Skeletal muscle tissue (tissue), 4 donors: Measurements from ENCODE around the gene TRIM37. TPM values are rescaled to one million over a fixed set of nuclear protein-coding genes. Genes with fewer than 3 reads are reported as not detected.

Experiments used
- H3K27ac ChIP-seq: one replicate; pipeline ENCODE4 v1.7.0; 2013; ENCODE audit warnings: mild to moderate bottlenecking, low read depth, low read length, inconsistent platforms
- H3K27me3 ChIP-seq, 3 donors: one replicate each; pipeline ENCODE4 v1.7.0; 2013; ENCODE audit warnings: low read length in 3 of 3; ENCODE audit not compliant: control insufficient read depth in 3 of 3, insufficient read depth in 3 of 3
- H3K36me3 ChIP-seq, 3 donors: one replicate each; pipeline ENCODE4 v1.7.0; 2013; ENCODE audit warnings: low read length in 3 of 3; ENCODE audit not compliant: control insufficient read depth in 3 of 3, insufficient read depth in 3 of 3
- H3K4me1 ChIP-seq, 3 donors: one replicate each; pipeline ENCODE4 v1.7.0; 2013; ENCODE audit warnings: low read length in 3 of 3, mild to moderate bottlenecking in 3 of 3; ENCODE audit not compliant: control insufficient read depth in 3 of 3, insufficient read depth in 3 of 3
- H3K4me3 ChIP-seq, 3 donors: one replicate each; pipeline ENCODE4 v1.7.0; 2013; ENCODE audit warnings: low read length in 3 of 3
- H3K9ac ChIP-seq, 3 donors: one replicate each; pipeline ENCODE4 v1.7.0; 2013; ENCODE audit warnings: low read length in 3 of 3, mild to moderate bottlenecking in 3 of 3, moderate library complexity in 2 of 3, low read depth in 1 of 3
- H3K9me3 ChIP-seq, 3 donors: one replicate each; pipeline ENCODE4 v1.7.0; 2013; ENCODE audit warnings: low read length in 3 of 3; ENCODE audit not compliant: control insufficient read depth in 3 of 3
- total RNA-seq: library from RNA; depleted of rRNA; stranded (reverse); fragments of >200 nt; gene quantifications from one replicate; pipeline ENCODE4 v1.2.3, GENCODE V29; 2014
- donor health status: Osteomylitis.

The TRIM37 gene
- total RNA-seq = 22.4 TPM

DNA sequence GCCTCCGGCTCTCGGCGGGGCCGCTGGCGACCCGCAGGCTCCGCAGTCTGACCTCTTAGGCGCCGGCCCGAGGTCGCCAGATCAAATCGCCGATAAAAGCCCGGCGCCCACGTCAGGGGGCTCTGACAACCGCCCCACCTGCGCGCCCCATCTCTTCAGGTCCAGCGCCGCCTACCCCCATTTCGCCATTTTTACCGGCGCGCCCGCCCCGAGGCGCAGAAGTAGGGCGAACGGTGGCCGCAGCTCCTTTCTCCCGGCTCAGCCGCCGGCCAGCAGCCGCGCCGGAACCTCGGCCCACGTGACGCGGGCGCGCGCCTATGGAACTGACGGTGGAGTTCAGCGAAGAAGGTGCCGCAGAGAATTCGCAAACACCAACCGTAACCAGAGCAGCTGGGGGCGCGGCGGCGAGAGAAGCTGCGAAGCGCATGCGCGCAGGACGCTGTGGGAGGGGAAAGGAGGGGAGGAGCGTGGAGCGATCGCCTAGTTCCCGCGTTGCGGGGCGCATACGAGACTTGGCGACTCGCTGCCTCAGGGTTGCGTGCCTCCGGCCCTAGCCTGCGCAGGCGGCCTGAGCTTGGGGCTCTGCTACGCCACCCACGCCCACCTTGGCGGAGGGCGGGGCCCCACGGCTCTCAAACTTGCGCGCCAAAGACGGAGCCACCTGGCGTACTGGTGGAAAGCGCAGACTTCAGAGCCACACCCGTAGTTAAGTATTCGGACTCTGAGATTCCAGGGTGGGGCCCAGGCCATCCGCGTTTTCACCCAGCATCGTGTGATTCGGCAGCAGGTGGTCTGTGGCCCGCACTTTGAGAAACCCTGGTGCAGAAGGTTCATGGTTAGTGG lies at the start of gene TRIM37:
TSS of gene TRIM37 (minus strand) at position 418 of the 843 bp plus-strand sequence. CDS start 419 bp downstream, outside the sequence.
- peak within 1 kb of the TSS; percentile 87 to 95 (median 87) for H3K4me3 ChIP-seq
- no peaks in the 10 kb centered on the region for H3K9me3 ChIP-seq
- no peaks in the 10 kb centered on the region for H3K27me3 ChIP-seq
- peaks cover 0 to 5% (median 0%) of the 10 kb centered on the region in 3 donors for H3K36me3 ChIP-seq
- H3K27ac ChIP-seq = peak within 1 kb of the TSS; percentile 94
- H3K9ac ChIP-seq = peak within 1 kb of the TSS; percentile 87 to 94 (median 92)
- peaks cover 13 to 14% (median 13%) of the 10 kb centered on the region in 3 donors for H3K4me1 ChIP-seq

GRCh38 chr17:59155439-59156177 lies 48.9 kb upstream of the TRIM37 start, which contains the start of gene PRR11:
Gene PRR11 (plus strand): TSS chr17:59155746. CDS start chr17:59169753, 14,007 bp downstream.
- H3K4me1 ChIP-seq = peaks cover 7 to 10% (median 10%) of the 10 kb centered on the region in 3 donors
- peak within 1 kb of the TSS; percentile 96 for H3K4me3 ChIP-seq
- H3K36me3 ChIP-seq = no peaks in the 10 kb centered on the region
- no peaks in the 10 kb centered on the region for H3K27me3 ChIP-seq
- H3K9ac ChIP-seq = peak within 1 kb of the TSS; percentile 80 to 84 (median 84)
- no peaks in the 10 kb centered on the region for H3K9me3 ChIP-seq
- H3K27ac ChIP-seq = peak within 1 kb of the TSS; percentile 73

GRCh38 chr17:59154721-59155438 lies 48.2 kb upstream of the TRIM37 start, which contains the start of gene SKA2:
Gene SKA2 (minus strand): TSS chr17:59155186. CDS start chr17:59155163, 23 bp downstream.
- H3K27ac ChIP-seq = peak within 1 kb of the TSS; percentile 73
- H3K9ac ChIP-seq = peak within 1 kb of the TSS; percentile 80 to 84 (median 84)
- no peaks in the 10 kb centered on the region for H3K9me3 ChIP-seq
- H3K27me3 ChIP-seq = no peaks in the 10 kb centered on the region
- peaks cover 7 to 10% (median 10%) of the 10 kb centered on the region in 3 donors for H3K4me1 ChIP-seq
- H3K36me3 ChIP-seq = no peaks in the 10 kb centered on the region
- H3K4me3 ChIP-seq = peak within 1 kb of the TSS; percentile 96

GRCh38 chr17:59154292-59154720 lies 47.6 kb upstream of the TRIM37 start:
- H3K9me3 ChIP-seq = no peaks in the 10 kb centered on the region
- H3K27me3 ChIP-seq = no peaks in the 10 kb centered on the region
- peak overlapping the region; percentile 73 for H3K27ac ChIP-seq
- no peaks in the 10 kb centered on the region for H3K36me3 ChIP-seq
- H3K4me3 ChIP-seq = peak overlapping the region; percentile 96
- peaks cover 7 to 10% (median 10%) of the 10 kb centered on the region in 3 donors for H3K4me1 ChIP-seq
- peak overlapping the region; percentile 80 to 84 (median 84) for H3K9ac ChIP-seq

GRCh38 chr17:59152925-59153324 lies 46.2 kb upstream of the TRIM37 start:
- H3K27ac ChIP-seq = no peak overlapping the region
- no peak overlapping the region for H3K9ac ChIP-seq
- H3K4me3 ChIP-seq = no peak overlapping the region
- no peaks in the 10 kb centered on the region for H3K27me3 ChIP-seq
- no peaks in the 10 kb centered on the region for H3K36me3 ChIP-seq
- no peaks in the 10 kb centered on the region for H3K9me3 ChIP-seq
- H3K4me1 ChIP-seq = peaks cover 7 to 10% (median 10%) of the 10 kb centered on the region in 3 donors

GRCh38 chr17:59151591-59151990 lies 44.9 kb upstream of the TRIM37 start:
- H3K4me3 ChIP-seq = no peak overlapping the region
- H3K36me3 ChIP-seq = no peaks in the 10 kb centered on the region
- peaks cover 7 to 10% (median 10%) of the 10 kb centered on the region in 3 donors for H3K4me1 ChIP-seq
- no peaks in the 10 kb centered on the region for H3K27me3 ChIP-seq
- no peak overlapping the region for H3K27ac ChIP-seq
- no peak overlapping the region for H3K9ac ChIP-seq
- no peaks in the 10 kb centered on the region for H3K9me3 ChIP-seq

GRCh38 chr17:59151006-59151405 lies 44.3 kb upstream of the TRIM37 start:
- Histone ChIP-seq H3K9ac (no peak overlapping the region), H3K36me3 (no peaks in the 10 kb centered on the region), H3K27ac (no peak overlapping the region), H3K4me3 (no peak overlapping the region), H3K27me3 (no peaks in the 10 kb centered on the region), H3K4me1 (peaks cover 5 to 7% (median 6%) of the 10 kb centered on the region in 3 donors), H3K9me3 (no peaks in the 10 kb centered on the region)

- no peaks in the 10 kb centered on the region for H3K27me3 ChIP-seq
- no peak overlapping the region for H3K9ac ChIP-seq
- no peak overlapping the region for H3K27ac ChIP-seq
- no peaks in the 10 kb centered on the region for H3K36me3 ChIP-seq
- no peaks in the 10 kb centered on the region for H3K9me3 ChIP-seq
- peaks cover 2 to 5% (median 2%) of the 10 kb centered on the region in 3 donors for H3K4me1 ChIP-seq
- no peak overlapping the region for H3K4me3 ChIP-seq
These were observed 43.3 kb upstream of the TRIM37 start for GRCh38 chr17:59149841-59150511.

DNA sequence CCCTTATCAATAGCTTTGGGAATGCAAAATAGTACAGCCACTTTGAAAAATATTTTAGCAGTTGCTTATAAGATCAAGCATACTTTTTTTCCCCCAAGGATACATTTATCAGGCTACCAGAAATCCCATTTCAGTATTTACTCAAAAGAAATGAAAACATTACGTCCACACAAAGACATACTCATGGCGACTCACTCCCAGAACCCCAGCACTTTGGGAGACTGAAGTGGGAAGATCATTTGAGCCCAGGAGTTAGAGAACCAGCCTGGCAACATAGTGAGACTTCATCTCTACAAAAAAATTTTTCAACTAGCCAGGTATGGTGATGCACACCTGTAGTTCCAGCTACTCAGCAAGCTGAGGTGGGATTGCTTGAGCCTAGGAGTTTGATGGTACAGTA lies 42.4 kb upstream of the TRIM37 start:
- no peak overlapping the region for H3K9ac ChIP-seq
- no peak overlapping the region for H3K27ac ChIP-seq
- H3K27me3 ChIP-seq = no peaks in the 10 kb centered on the region
- peaks cover 0 to 2% (median 1%) of the 10 kb centered on the region in 3 donors for H3K4me1 ChIP-seq
- H3K36me3 ChIP-seq = no peaks in the 10 kb centered on the region
- H3K9me3 ChIP-seq = no peaks in the 10 kb centered on the region
- no peak overlapping the region for H3K4me3 ChIP-seq
